Mucosa of rectum (tissue), 2 donors: ENCODE data around the gene ALOX15.
"Not testable (repeated sequence)": the region's sequence is repeated elsewhere in the genome, so short reads cannot be mapped to it uniquely, and the experiment has no call there.

Source experiments
- H3K27ac ChIP-seq, 2 donors: one replicate each; pipeline ENCODE4 v1.7.0; 2013; ENCODE audit warnings: inconsistent platforms in 2 of 2, low read depth in 2 of 2, low read length in 2 of 2
- H3K27me3 ChIP-seq, 2 donors: one replicate each; pipeline ENCODE4 v1.7.0; 2013; ENCODE audit warnings: low read length in 2 of 2; ENCODE audit not compliant: control insufficient read depth in 2 of 2, insufficient read depth in 2 of 2
- H3K36me3 ChIP-seq, 2 donors: one replicate each; pipeline ENCODE4 v1.7.0; 2013; ENCODE audit warnings: low read length in 2 of 2; ENCODE audit not compliant: control insufficient read depth in 2 of 2, insufficient read depth in 2 of 2
- H3K4me1 ChIP-seq, 2 donors: one replicate each; pipeline ENCODE4 v1.7.0; 2013; ENCODE audit warnings: low read length in 2 of 2, mild to moderate bottlenecking in 1 of 2; ENCODE audit not compliant: control insufficient read depth in 2 of 2, insufficient read depth in 2 of 2
- H3K4me3 ChIP-seq, 2 donors: one replicate each; pipeline ENCODE4 v1.7.0; 2013; ENCODE audit warnings: low read length in 2 of 2
- H3K9ac ChIP-seq, 2 donors: one replicate each; pipeline ENCODE4 v1.7.0; 2013; ENCODE audit warnings: low read length in 2 of 2, low read depth in 1 of 2, mild to moderate bottlenecking in 1 of 2
- H3K9me3 ChIP-seq, 2 donors: one replicate each; pipeline ENCODE4 v1.7.0; 2013; ENCODE audit warnings: low read length in 2 of 2; ENCODE audit not compliant: control insufficient read depth in 2 of 2
- donor health status: healthy.
- donor health status: Normal muscosa, but diverticular disease.

Gene ALOX15

GRCh38 chr17:4635823-4636375, 5.6 kb downstream of the ALOX15 start:
- Histone ChIP-seq H3K27ac (no peak overlapping the region), H3K4me3 (no peak overlapping the region), H3K36me3 (no peaks in the 10 kb centered on the region), H3K27me3 (peaks cover 10 to 26% of the 10 kb centered on the region in 2 donors), H3K9me3 (no peaks in the 10 kb centered on the region), H3K4me1 (peaks cover 0 to 5% of the 10 kb centered on the region in 2 donors), H3K9ac (no peak overlapping the region)

- H3K9me3 ChIP-seq: no peaks in the 10 kb centered on the region
- H3K27me3 ChIP-seq: peaks cover 10 to 26% of the 10 kb centered on the region in 2 donors
- H3K36me3 ChIP-seq: no peaks in the 10 kb centered on the region
- H3K4me1 ChIP-seq: peaks cover 0 to 5% of the 10 kb centered on the region in 2 donors
- no peak overlapping the region for H3K9ac ChIP-seq
- H3K27ac ChIP-seq: no peak overlapping the region
- H3K4me3 ChIP-seq: no peak overlapping the region
These were observed 6.5 kb downstream of the ALOX15 start for GRCh38 chr17:4634976-4635375.

GRCh38 chr17:4633643-4634042, 7.8 kb downstream of the ALOX15 start:
- Histone ChIP-seq H3K9ac (no peak overlapping the region), H3K4me3 (no peak overlapping the region), H3K4me1 (peaks cover 0 to 3% of the 10 kb centered on the region in 2 donors), H3K27ac (no peak overlapping the region), H3K27me3 (peaks cover 4 to 19% of the 10 kb centered on the region in 2 donors), H3K9me3 (no peaks in the 10 kb centered on the region), H3K36me3 (no peaks in the 10 kb centered on the region)

- Histone ChIP-seq H3K36me3 (no peaks in the 10 kb centered on the region), H3K27me3 (peaks cover 2 to 16% of the 10 kb centered on the region in 2 donors), H3K4me1 (peaks cover 0 to 3% of the 10 kb centered on the region in 2 donors), H3K9me3 (no peaks in the 10 kb centered on the region), H3K27ac (no peak overlapping the region), H3K4me3 (no peak overlapping the region), H3K9ac (no peak overlapping the region)
These were observed 8.9 kb downstream of the ALOX15 start for GRCh38 chr17:4632581-4632920.

- Histone ChIP-seq H3K36me3 (no peaks in the 10 kb centered on the region), H3K4me1 (peaks cover 0 to 3% of the 10 kb centered on the region in 2 donors), H3K9ac (no peak overlapping the region), H3K9me3 (no peaks in the 10 kb centered on the region), H3K27me3 (peaks cover 2 to 16% of the 10 kb centered on the region in 2 donors), H3K4me3 (no peak overlapping the region), H3K27ac (no peak overlapping the region)
These were observed 9.5 kb downstream of the ALOX15 start for GRCh38 chr17:4631836-4632580.

- peaks cover 2 to 16% of the 10 kb centered on the region in 2 donors for H3K27me3 ChIP-seq
- peaks cover 0 to 3% of the 10 kb centered on the region in 2 donors for H3K4me1 ChIP-seq
- no peaks in the 10 kb centered on the region for H3K36me3 ChIP-seq
- H3K9ac ChIP-seq: no peak overlapping the region
- no peaks in the 10 kb centered on the region for H3K9me3 ChIP-seq
- no peak overlapping the region for H3K4me3 ChIP-seq
- H3K27ac ChIP-seq: no peak overlapping the region
These were observed 10.0 kb downstream of the ALOX15 start for GRCh38 chr17:4631431-4631830.

- Histone ChIP-seq H3K27me3 (no peaks in the 10 kb centered on the region), H3K4me3 (no peak overlapping the region), H3K9ac (no peak overlapping the region), H3K36me3 (no peaks in the 10 kb centered on the region), H3K4me1 (peaks cover 0 to 3% of the 10 kb centered on the region in 2 donors), H3K27ac (no peak overlapping the region), H3K9me3 (no peaks in the 10 kb centered on the region)
These were observed 14.7 kb downstream of the ALOX15 start for GRCh38 chr17:4626734-4627256.

- no peak overlapping the region for H3K4me3 ChIP-seq
- no peaks in the 10 kb centered on the region for H3K36me3 ChIP-seq
- no peaks in the 10 kb centered on the region for H3K9me3 ChIP-seq
- H3K9ac ChIP-seq: no peak overlapping the region
- H3K27me3 ChIP-seq: no peaks in the 10 kb centered on the region
- H3K27ac ChIP-seq: no peak overlapping the region
- peaks cover 0 to 3% of the 10 kb centered on the region in 2 donors for H3K4me1 ChIP-seq
These were observed 16.3 kb downstream of the ALOX15 start for GRCh38 chr17:4625181-4625617.

- H3K9me3 ChIP-seq, H3K4me1 ChIP-seq, H3K27me3 ChIP-seq, H3K27ac ChIP-seq, H3K4me3 ChIP-seq, H3K9ac ChIP-seq, H3K36me3 ChIP-seq: not testable (repeated sequence)
These were observed 17.0 kb downstream of the ALOX15 start for GRCh38 chr17:4624451-4624911.

GRCh38 chr17:4623249-4623648, 18.2 kb downstream of the ALOX15 start:
- Histone ChIP-seq H3K27me3 (no peaks in the 10 kb centered on the region), H3K9ac (no peak overlapping the region), H3K36me3 (no peaks in the 10 kb centered on the region), H3K4me3 (no peak overlapping the region), H3K9me3 (no peaks in the 10 kb centered on the region), H3K4me1 (peaks cover 0 to 3% of the 10 kb centered on the region in 2 donors), H3K27ac (no peak overlapping the region)
